Measurements from ENCODE around the gene KIF4B.

KIF4B gene

GRCh38 chr5:155010881-155011280 is 2.7 kb upstream of the KIF4B start:
- no peak for FAIRE-seq
- DNase-seq (ENCODE audit: insufficient read length, low spot score), result no peak
- TF ChIP-seq CTCF (IDR thresholded peaks at IDR 0.05; ENCODE audit: insufficient read depth, missing control alignments), result no peak

- no peak for TF ChIP-seq CTCF (IDR thresholded peaks at IDR 0.05; ENCODE audit: insufficient read depth, missing control alignments)
- FAIRE-seq (no peak), DNase-seq (ENCODE audit: insufficient read length, low spot score) (no peak)
Measured at GRCh38 chr5:155015239-155015638, 1.7 kb downstream of the KIF4B start.

- no peak for DNase-seq (ENCODE audit: insufficient read length, low spot score)
- FAIRE-seq, result no peak
- no peak for TF ChIP-seq CTCF (IDR thresholded peaks at IDR 0.05; ENCODE audit: insufficient read depth, missing control alignments)
Measured at GRCh38 chr5:155017610-155018009, 4.1 kb downstream of the KIF4B start.

- FAIRE-seq, result no peak
- no peak for TF ChIP-seq CTCF (IDR thresholded peaks at IDR 0.05; ENCODE audit: insufficient read depth, missing control alignments)
- no peak for DNase-seq (ENCODE audit: insufficient read length, low spot score)
Measured at GRCh38 chr5:155019601-155020226, 6.2 kb downstream of the KIF4B start.

GRCh38 chr5:155021842-155022241 is 8.3 kb downstream of the KIF4B start:
- TF ChIP-seq CTCF (IDR thresholded peaks at IDR 0.05; ENCODE audit: insufficient read depth, missing control alignments), result no peak
- DNase-seq (ENCODE audit: insufficient read length, low spot score) (no peak), FAIRE-seq (no peak)

- DNase-seq (ENCODE audit: insufficient read length, low spot score) (no peak), FAIRE-seq (no peak)
- no peak for TF ChIP-seq CTCF (IDR thresholded peaks at IDR 0.05; ENCODE audit: insufficient read depth, missing control alignments)
Measured at GRCh38 chr5:155023320-155023719, 9.8 kb downstream of the KIF4B start.

GRCh38 chr5:155024015-155024414 is 10.5 kb downstream of the KIF4B start:
- FAIRE-seq (no peak), DNase-seq (ENCODE audit: insufficient read length, low spot score) (no peak)
- no peak for TF ChIP-seq CTCF (IDR thresholded peaks at IDR 0.05; ENCODE audit: insufficient read depth, missing control alignments)

Data from D721Med (cell line).